Mesothelial cell of epicardium (in vitro differentiated cells): ENCODE measurements around the gene BCR. TPM values are rescaled to one million over a fixed set of nuclear protein-coding genes. Genes with fewer than 3 reads are reported as not detected.

Experiments
- DNase-seq, 2 experiments: peaks; one replicate each; pipeline ENCODE4 v3.0.0; 2021; ENCODE audit warnings: low spot score in 2 of 2; ENCODE audit not compliant: unreplicated experiment in 2 of 2
- H3K27ac Mint-ChIP-seq: 2 replicates; pipeline ENCODE4 v1.8.0; 2021; ENCODE audit warnings: mixed read lengths
- H3K27me3 Mint-ChIP-seq: 2 replicates; pipeline ENCODE4 v1.8.0; 2021; ENCODE audit warnings: low read depth, mixed read lengths
- H3K36me3 Mint-ChIP-seq: 2 replicates; pipeline ENCODE4 v1.8.0; 2021; ENCODE audit warnings: mixed read lengths
- H3K4me1 Mint-ChIP-seq: 2 replicates; pipeline ENCODE4 v1.8.0; 2021; ENCODE audit warnings: mixed read lengths
- H3K4me3 Mint-ChIP-seq: 2 replicates; pipeline ENCODE4 v1.8.0; 2021; ENCODE audit warnings: mild to moderate bottlenecking, moderate library complexity, mixed read lengths
- H3K9me3 Mint-ChIP-seq: 2 replicates; pipeline ENCODE4 v1.8.0; 2021; ENCODE audit warnings: mixed read lengths
- total RNA-seq: library from RNA; stranded (reverse); gene quantifications from 3 replicates; pipeline ENCODE4 v1.2.1, GENCODE V29; 2021
- TF ChIP-seq, protein P1 (sequence below): fragments of 200-600 bp; sonication (generic); IDR thresholded peaks from one replicate; pipeline ENCODE4 v1.5.0; 2021; ENCODE audit warnings: antibody characterized with exemption; ENCODE audit not compliant: unreplicated experiment

The BCR gene
- total RNA-seq, 1 donor from 2014 or later, result 72.4 TPM

DNA sequence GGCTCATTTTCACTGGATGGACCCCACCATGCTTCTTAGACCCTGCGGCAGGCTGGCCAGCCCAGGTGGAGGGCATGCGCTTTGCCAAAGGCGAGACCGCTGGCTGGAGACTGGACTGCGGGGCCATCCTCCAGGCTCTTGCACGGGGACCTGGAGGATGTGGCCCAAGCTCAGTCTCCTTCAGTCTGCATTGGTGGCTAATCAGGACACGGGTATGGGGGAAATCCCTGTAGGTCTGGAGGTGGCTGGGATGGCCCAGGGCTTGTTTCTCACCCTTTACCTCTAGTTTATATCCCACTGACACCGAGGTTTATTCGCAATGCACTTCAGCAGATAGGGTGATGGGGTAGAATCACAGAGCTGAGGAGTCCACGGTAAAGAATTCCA lies 45.0 kb downstream of the BCR start:
- H3K27ac Mint-ChIP-seq, result no peak overlapping the region

DNA sequence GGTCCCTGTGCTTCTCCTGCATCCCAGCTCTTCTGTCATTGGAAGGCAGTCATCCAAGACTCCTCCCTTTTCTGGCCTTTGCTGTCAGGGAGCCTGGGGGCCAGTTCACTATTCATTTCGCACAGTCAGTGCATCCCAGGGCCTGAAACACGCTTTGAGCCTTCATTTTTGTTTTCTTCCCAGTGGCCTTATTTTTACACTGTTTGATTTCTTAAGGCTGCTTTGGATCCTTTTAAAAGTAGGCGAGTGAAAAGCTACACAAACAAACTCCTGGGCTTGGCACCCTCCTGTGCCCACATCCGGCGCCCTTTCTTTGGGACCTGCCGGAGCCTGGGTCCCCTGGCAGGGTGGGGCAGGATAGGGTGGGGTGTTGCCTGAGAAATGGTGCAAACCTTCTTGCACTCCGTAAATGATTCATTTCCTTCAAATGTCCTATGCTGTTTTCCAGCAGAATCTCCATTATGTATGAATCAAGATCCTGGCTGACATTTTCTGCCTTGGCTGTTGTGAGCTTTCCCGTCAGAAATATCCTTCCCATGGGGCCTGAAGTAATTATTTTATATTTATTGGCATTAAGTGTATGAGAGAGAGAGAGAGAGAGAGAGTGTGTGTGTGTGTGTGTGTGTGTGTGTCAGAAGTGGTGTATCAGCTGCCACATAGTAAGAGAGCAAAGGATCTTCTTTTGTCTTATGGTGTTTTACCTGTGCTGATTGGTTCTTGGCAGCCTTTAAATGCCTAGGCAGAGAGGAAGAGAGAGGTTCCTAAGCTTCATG lies 45.6 kb downstream of the BCR start:
- Mint-ChIP-seq H3K36me3 (peaks cover 34% of the 10 kb centered on the region), H3K4me3 (no peak overlapping the region), H3K9me3 (peaks cover 27% of the 10 kb centered on the region), H3K27me3 (no peaks in the 10 kb centered on the region), H3K4me1 (peaks cover 21% of the 10 kb centered on the region), H3K27ac (peak overlapping the region; percentile 4)
- TF ChIP-seq, protein P1, sequence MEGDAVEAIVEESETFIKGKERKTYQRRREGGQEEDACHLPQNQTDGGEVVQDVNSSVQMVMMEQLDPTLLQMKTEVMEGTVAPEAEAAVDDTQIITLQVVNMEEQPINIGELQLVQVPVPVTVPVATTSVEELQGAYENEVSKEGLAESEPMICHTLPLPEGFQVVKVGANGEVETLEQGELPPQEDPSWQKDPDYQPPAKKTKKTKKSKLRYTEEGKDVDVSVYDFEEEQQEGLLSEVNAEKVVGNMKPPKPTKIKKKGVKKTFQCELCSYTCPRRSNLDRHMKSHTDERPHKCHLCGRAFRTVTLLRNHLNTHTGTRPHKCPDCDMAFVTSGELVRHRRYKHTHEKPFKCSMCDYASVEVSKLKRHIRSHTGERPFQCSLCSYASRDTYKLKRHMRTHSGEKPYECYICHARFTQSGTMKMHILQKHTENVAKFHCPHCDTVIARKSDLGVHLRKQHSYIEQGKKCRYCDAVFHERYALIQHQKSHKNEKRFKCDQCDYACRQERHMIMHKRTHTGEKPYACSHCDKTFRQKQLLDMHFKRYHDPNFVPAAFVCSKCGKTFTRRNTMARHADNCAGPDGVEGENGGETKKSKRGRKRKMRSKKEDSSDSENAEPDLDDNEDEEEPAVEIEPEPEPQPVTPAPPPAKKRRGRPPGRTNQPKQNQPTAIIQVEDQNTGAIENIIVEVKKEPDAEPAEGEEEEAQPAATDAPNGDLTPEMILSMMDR, result no peak
- no peak for DNase-seq

More for the DNA sequence above, 45.0 kb downstream of the BCR start:
- H3K36me3 Mint-ChIP-seq, result peaks cover 33% of the 10 kb centered on the region
- no peaks in the 10 kb centered on the region for H3K27me3 Mint-ChIP-seq
- H3K9me3 Mint-ChIP-seq, result peaks cover 27% of the 10 kb centered on the region
- H3K4me3 Mint-ChIP-seq, result no peak overlapping the region
- DNase-seq, result no peak
- TF ChIP-seq, protein P1, result no peak
- H3K4me1 Mint-ChIP-seq, result peaks cover 27% of the 10 kb centered on the region

DNA sequence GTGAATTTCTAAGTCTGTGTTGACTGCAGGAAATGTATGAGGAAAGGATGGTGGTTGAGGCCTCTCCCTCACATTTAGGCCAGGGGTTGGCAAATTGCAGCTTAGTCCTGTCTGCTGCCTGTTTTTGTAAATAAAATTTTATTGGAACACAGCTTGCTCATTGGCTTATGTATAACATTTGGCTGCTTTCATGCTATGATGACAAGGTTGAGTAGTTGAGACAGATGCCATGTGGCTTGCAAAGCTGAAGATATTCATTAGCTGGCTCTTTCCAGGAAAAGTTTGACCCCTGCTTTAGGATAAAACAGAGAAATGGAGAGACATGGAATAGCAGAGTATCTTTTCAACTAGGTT lies 46.2 kb downstream of the BCR start:
- DNase-seq, result no peak
- TF ChIP-seq, protein P1, result no peak
- Mint-ChIP-seq H3K27me3 (no peaks in the 10 kb centered on the region), H3K27ac (no peak overlapping the region), H3K36me3 (peaks cover 34% of the 10 kb centered on the region), H3K4me3 (no peak overlapping the region), H3K4me1 (peaks cover 20% of the 10 kb centered on the region), H3K9me3 (peaks cover 27% of the 10 kb centered on the region)

DNA sequence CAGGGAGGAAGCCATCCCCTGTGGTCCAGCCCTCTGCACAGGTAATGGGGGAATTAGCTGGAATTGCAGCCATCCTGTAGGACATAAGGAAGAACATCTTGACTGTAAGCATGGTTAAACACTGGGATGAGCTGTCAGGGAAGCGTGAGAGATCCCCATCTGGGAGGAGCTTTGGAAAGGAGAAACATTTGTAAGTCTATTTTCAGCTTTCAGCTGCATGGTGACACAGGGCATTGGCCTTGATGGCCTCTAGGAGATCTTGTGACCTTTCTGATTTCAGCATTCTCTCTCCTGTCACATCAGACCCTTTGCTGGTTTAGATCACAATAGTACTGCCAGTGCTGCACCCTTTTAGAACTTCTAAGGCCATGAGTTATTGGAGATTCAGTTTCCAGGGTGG lies 47.1 kb downstream of the BCR start:
- TF ChIP-seq, protein P1, result no peak
- Mint-ChIP-seq H3K4me1 (peaks cover 20% of the 10 kb centered on the region), H3K27me3 (no peaks in the 10 kb centered on the region), H3K9me3 (peaks cover 27% of the 10 kb centered on the region), H3K36me3 (peaks cover 34% of the 10 kb centered on the region), H3K27ac (no peak overlapping the region), H3K4me3 (no peak overlapping the region)
- no peak for DNase-seq

DNA sequence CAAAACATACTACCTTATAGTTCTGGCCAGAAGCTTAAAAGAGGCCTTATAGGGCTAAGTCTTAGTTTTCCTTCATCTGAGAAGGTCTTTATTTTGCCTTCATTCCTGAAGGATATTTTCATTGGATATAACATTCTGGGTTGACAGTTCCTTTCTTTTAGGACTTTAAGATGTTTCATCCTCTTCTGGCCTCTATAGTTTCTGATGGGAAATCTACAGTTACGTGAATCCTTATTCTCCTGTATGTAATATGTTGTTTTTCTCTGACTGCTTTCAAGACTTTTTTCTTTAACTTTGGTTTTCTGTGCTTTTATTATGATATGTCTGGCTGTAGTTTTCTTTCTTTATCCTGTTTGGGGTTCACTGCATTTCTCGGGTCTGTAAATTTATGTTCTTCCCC lies 48.2 kb downstream of the BCR start:
- Mint-ChIP-seq H3K4me3 (no peak overlapping the region), H3K27me3 (no peaks in the 10 kb centered on the region), H3K9me3 (peaks cover 27% of the 10 kb centered on the region), H3K27ac (no peak overlapping the region), H3K4me1 (peaks cover 19% of the 10 kb centered on the region), H3K36me3 (peaks cover 34% of the 10 kb centered on the region)
- DNase-seq, result no peak
- TF ChIP-seq, protein P1, result no peak
